ENCODE results near the gene ATP2B2.

ATP2B2 gene

DNA sequence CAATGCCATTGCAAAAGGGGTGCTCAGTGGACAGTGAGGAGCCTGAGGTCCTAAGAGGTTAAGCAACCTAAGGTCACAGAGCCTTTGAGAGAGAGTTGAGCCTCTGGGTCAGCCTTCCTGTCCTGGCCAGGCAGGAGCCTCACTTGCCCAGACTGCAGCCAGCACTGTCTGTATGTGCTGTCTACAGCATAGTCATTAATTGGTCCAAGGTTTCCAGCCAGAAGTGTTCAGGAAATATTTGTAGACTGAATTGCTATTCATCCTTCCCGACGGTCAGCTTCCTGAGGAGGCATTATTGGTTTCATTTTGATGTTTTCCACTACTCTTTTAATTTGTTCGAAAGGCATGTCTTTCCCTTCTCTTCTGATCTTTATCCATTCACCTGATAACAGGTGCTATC lies 192.5 kb downstream of the ATP2B2 start:
- TF ChIP-seq POLR2A (IDR thresholded peaks at IDR 0.05; ENCODE audit: extremely low read depth, insufficient read length) (no peak), MAX (IDR thresholded peaks at IDR 0.05; ENCODE audit: low read depth, low read length) (no peak), CTCF (IDR thresholded peaks at IDR 0.05; ENCODE audit: low read depth, low read length) (no peak), MYC (IDR thresholded peaks at IDR 0.05; ENCODE audit: low read depth, low read length) (no peak)
- no peak for DNase-seq (ENCODE audit: low read depth)
- H3K4me3 ChIP-seq (ENCODE audit: low read depth, low read length) = no peak overlapping the region

- TF ChIP-seq MYC (IDR thresholded peaks at IDR 0.05; ENCODE audit: low read depth, low read length) (no peak), CTCF (IDR thresholded peaks at IDR 0.05; ENCODE audit: low read depth, low read length) (no peak), POLR2A (IDR thresholded peaks at IDR 0.05; ENCODE audit: extremely low read depth, insufficient read length) (no peak)
- DNase-seq (ENCODE audit: low read depth) = no peak
- no peak overlapping the region for H3K4me3 ChIP-seq (ENCODE audit: low read depth, low read length)
Measured at GRCh38 chr3:10312391-10312790, 193.0 kb downstream of the ATP2B2 start.

- no peak for DNase-seq (ENCODE audit: low read depth)
- H3K4me3 ChIP-seq (ENCODE audit: low read depth, low read length) = no peak overlapping the region
- TF ChIP-seq MAX (IDR thresholded peaks at IDR 0.05; ENCODE audit: low read depth, low read length) (no peak), POLR2A (IDR thresholded peaks at IDR 0.05; ENCODE audit: extremely low read depth, insufficient read length) (no peak), MYC (IDR thresholded peaks at IDR 0.05; ENCODE audit: low read depth, low read length) (no peak), CTCF (IDR thresholded peaks at IDR 0.05; ENCODE audit: low read depth, low read length) (no peak)
Measured at GRCh38 chr3:10311710-10312109, 193.7 kb downstream of the ATP2B2 start.

- H3K4me3 ChIP-seq (ENCODE audit: low read depth, low read length) = no peak overlapping the region
- DNase-seq (ENCODE audit: low read depth) = no peak
- TF ChIP-seq POLR2A (IDR thresholded peaks at IDR 0.05; ENCODE audit: extremely low read depth, insufficient read length) (no peak), MYC (IDR thresholded peaks at IDR 0.05; ENCODE audit: low read depth, low read length) (no peak), CTCF (IDR thresholded peaks at IDR 0.05; ENCODE audit: low read depth, low read length) (no peak), MAX (IDR thresholded peaks at IDR 0.05; ENCODE audit: low read depth, low read length) (no peak)
Measured at GRCh38 chr3:10310578-10310977, 194.8 kb downstream of the ATP2B2 start.

DNA sequence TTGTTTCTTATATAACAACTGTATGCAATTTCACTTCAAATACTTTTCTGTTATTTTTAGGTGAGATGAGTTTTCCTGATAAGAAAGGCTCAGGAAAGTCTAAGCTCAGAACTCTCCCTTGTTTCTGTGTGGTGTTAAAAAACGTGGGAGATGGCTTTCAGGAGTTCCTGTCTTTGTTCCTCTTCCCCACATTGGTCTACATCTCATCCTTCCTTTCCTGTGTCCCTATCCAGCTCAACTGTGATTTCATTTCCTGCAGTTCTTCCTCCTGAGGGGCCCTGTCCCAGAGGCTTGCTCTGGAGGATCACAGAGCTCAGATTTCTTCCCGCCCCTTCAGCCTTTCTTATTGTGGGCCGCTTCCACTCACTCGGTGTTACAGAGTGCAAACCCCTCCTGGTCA lies 195.7 kb downstream of the ATP2B2 start:
- TF ChIP-seq MAX (IDR thresholded peaks at IDR 0.05; ENCODE audit: low read depth, low read length) = no peak
- no peak for TF ChIP-seq CTCF (IDR thresholded peaks at IDR 0.05; ENCODE audit: low read depth, low read length)
- no peak for TF ChIP-seq POLR2A (IDR thresholded peaks at IDR 0.05; ENCODE audit: extremely low read depth, insufficient read length)
- TF ChIP-seq MYC (IDR thresholded peaks at IDR 0.05; ENCODE audit: low read depth, low read length) = no peak
- DNase-seq (ENCODE audit: low read depth) = no peak
- no peak overlapping the region for H3K4me3 ChIP-seq (ENCODE audit: low read depth, low read length)

DNA sequence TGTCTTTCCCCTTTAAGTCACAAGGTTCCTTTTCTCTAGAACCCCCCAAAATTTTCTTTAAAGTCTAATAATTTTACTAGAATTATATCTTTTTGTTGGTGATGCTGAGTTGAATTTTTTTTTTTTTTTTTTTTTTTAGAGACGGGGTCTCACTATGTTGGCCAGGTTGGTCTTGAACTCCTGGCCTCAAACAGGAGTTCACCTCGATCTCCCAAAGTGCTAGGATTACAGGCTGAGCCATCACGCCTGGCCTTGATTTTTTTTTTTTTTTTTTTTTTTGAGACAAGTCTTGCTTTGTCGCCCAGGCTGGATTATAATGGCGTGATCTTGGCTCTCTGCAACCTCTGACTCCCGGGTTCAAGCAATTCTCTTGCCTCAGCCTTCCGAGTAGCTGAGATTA lies 196.7 kb downstream of the ATP2B2 start:
- no peak overlapping the region for H3K4me3 ChIP-seq (ENCODE audit: low read depth, low read length)
- no peak for DNase-seq (ENCODE audit: low read depth)
- TF ChIP-seq POLR2A (IDR thresholded peaks at IDR 0.05; ENCODE audit: extremely low read depth, insufficient read length) = no peak
- TF ChIP-seq CTCF (IDR thresholded peaks at IDR 0.05; ENCODE audit: low read depth, low read length) = no peak
- no peak for TF ChIP-seq MAX (IDR thresholded peaks at IDR 0.05; ENCODE audit: low read depth, low read length)
- no peak for TF ChIP-seq MYC (IDR thresholded peaks at IDR 0.05; ENCODE audit: low read depth, low read length)
